HG03571 (cell line): ENCODE measurements around the gene KDELR3.

ENCODE experiments used
- ATAC-seq: cut with Tn5 transposase; IDR thresholded peaks from one replicate; pipeline ENCODE4 v1.9.1; 2021; ENCODE audit not compliant: unreplicated experiment

KDELR3 gene

GRCh38 chr22:38467904-38468442 lies at the start of gene KDELR3:
KDELR3 (plus strand) TSS chr22:38468096; CDS start chr22:38468234, 138 bp downstream.
- ATAC-seq, result no peak

GRCh38 chr22:38418589-38418988 lies 49.3 kb upstream of the KDELR3 start:
- ATAC-seq, result no peak

- no peak for ATAC-seq
Measured at GRCh38 chr22:38419121-38419857, 48.6 kb upstream of the KDELR3 start.

GRCh38 chr22:38419858-38420160 lies 48.1 kb upstream of the KDELR3 start:
- ATAC-seq, result no peak

- ATAC-seq, result no peak
Measured at GRCh38 chr22:38420734-38421133, 47.2 kb upstream of the KDELR3 start.

- ATAC-seq, result no peak
Measured at GRCh38 chr22:38422611-38423511, 45.0 kb upstream of the KDELR3 start.

GRCh38 chr22:38423512-38424503 lies 44.1 kb upstream of the KDELR3 start:
- no peak for ATAC-seq

- ATAC-seq, result no peak
Measured at GRCh38 chr22:38424525-38425080, 43.3 kb upstream of the KDELR3 start.

GRCh38 chr22:38426628-38427027 lies 41.3 kb upstream of the KDELR3 start:
- ATAC-seq, result no peak

- ATAC-seq, result no peak
Measured at GRCh38 chr22:38427465-38427864, 40.4 kb upstream of the KDELR3 start.

- ATAC-seq, result no peak
Measured at GRCh38 chr22:38427940-38428339, 40.0 kb upstream of the KDELR3 start.

GRCh38 chr22:38428714-38429113 lies 39.2 kb upstream of the KDELR3 start:
- ATAC-seq, result no peak

GRCh38 chr22:38429499-38430068 lies 38.3 kb upstream of the KDELR3 start:
- no peak for ATAC-seq

- no peak for ATAC-seq
Measured at GRCh38 chr22:38431266-38432010, 36.5 kb upstream of the KDELR3 start.

- ATAC-seq, result no peak
Measured at GRCh38 chr22:38432264-38432663, 35.6 kb upstream of the KDELR3 start.

GRCh38 chr22:38433871-38434270 lies 34.0 kb upstream of the KDELR3 start:
- no peak for ATAC-seq

- ATAC-seq, result no peak
Measured at GRCh38 chr22:38435010-38435409, 32.9 kb upstream of the KDELR3 start.

GRCh38 chr22:38435965-38436364 lies 31.9 kb upstream of the KDELR3 start:
- no peak for ATAC-seq

- ATAC-seq, result no peak
Measured at GRCh38 chr22:38436629-38437395, 31.1 kb upstream of the KDELR3 start.
